Neutrophil (primary cell): ENCODE data around the gene GALNS.
"Not testable (repeated sequence)": the region's sequence is repeated elsewhere in the genome, so short reads cannot be mapped to it uniquely, and the experiment has no call there.

Experiments used
- H3K27ac ChIP-seq: fragments of 200-600 bp; sonication (generic); 2 replicates; pipeline ENCODE4 v1.5.1; 2016; ENCODE audit warnings: mild to moderate bottlenecking, moderate library complexity
- H3K27me3 ChIP-seq: fragments of 200-600 bp; sonication (generic); 2 replicates; pipeline ENCODE4 v1.6.0; 2016; ENCODE audit warnings: mild to moderate bottlenecking
- H3K36me3 ChIP-seq: fragments of 200-600 bp; sonication (generic); 2 replicates; pipeline ENCODE4 v1.5.1; 2017
- H3K4me1 ChIP-seq, 2 experiments: fragments of 200-600 bp in 1 of 2; sonication (generic) in 1 of 2; 1 replicate in 1 of 2; 2 replicates in 1 of 2; pipeline versions ENCODE4 v1.5.1 to v1.6.1; 2013 to 2016; ENCODE audit warnings: low read depth in 1 of 2, low read length in 1 of 2, mild to moderate bottlenecking in 1 of 2, moderate library complexity in 1 of 2; ENCODE audit not compliant: control insufficient read depth in 1 of 2, insufficient read depth in 1 of 2
- H3K4me3 ChIP-seq, 2 experiments: fragments of 200-600 bp in 1 of 2; sonication (generic) in 1 of 2; 1 replicate in 1 of 2; 2 replicates in 1 of 2; pipeline ENCODE4 v1.5.1; 2013 to 2016; ENCODE audit warnings: low read depth in 1 of 2, low read length in 1 of 2, mild to moderate bottlenecking in 1 of 2, moderate library complexity in 1 of 2
- H3K9me3 ChIP-seq: fragments of 200-600 bp; sonication (generic); 2 replicates; pipeline ENCODE4 v1.5.1; 2016
- TF ChIP-seq, protein P1 (sequence below): fragments of 200-600 bp; sonication (generic); IDR thresholded peaks from 2 replicates; pipeline ENCODE4 v1.5.1; 2016; ENCODE audit warnings: antibody characterized with exemption

Gene GALNS

DNA sequence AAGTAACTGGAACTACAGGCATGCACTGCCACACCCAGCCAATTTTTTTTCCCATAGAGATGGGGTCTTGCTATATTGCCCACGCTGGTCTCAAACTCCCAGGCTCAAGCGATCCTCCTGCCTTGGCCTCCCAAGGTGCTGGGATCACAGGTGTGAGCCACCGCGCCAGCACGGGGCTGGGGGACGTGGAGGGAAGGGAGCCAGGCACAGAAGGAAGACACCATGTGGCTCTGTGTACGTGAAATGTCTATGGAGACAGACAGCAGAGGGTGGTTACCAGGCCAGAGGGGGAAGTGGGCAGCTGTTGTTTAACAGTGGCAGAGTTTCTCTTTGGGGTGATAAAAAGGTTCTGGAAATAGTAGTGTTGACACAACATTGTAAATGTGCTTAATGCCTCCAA, 67.2 kb downstream of the GALNS start:
- Histone ChIP-seq H3K27ac (peak overlapping the region; percentile 91), H3K9me3 (no peaks in the 10 kb centered on the region), H3K4me3 (peak overlapping the region in 1 of 2 experiments; percentile 56), H3K27me3 (peaks cover under 1% of the 10 kb centered on the region), H3K36me3 (no peaks in the 10 kb centered on the region), H3K4me1 (peaks cover 55 to 60% of the 10 kb centered on the region in 2 experiments)
- TF ChIP-seq, protein P1, sequence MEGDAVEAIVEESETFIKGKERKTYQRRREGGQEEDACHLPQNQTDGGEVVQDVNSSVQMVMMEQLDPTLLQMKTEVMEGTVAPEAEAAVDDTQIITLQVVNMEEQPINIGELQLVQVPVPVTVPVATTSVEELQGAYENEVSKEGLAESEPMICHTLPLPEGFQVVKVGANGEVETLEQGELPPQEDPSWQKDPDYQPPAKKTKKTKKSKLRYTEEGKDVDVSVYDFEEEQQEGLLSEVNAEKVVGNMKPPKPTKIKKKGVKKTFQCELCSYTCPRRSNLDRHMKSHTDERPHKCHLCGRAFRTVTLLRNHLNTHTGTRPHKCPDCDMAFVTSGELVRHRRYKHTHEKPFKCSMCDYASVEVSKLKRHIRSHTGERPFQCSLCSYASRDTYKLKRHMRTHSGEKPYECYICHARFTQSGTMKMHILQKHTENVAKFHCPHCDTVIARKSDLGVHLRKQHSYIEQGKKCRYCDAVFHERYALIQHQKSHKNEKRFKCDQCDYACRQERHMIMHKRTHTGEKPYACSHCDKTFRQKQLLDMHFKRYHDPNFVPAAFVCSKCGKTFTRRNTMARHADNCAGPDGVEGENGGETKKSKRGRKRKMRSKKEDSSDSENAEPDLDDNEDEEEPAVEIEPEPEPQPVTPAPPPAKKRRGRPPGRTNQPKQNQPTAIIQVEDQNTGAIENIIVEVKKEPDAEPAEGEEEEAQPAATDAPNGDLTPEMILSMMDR = no peak

DNA sequence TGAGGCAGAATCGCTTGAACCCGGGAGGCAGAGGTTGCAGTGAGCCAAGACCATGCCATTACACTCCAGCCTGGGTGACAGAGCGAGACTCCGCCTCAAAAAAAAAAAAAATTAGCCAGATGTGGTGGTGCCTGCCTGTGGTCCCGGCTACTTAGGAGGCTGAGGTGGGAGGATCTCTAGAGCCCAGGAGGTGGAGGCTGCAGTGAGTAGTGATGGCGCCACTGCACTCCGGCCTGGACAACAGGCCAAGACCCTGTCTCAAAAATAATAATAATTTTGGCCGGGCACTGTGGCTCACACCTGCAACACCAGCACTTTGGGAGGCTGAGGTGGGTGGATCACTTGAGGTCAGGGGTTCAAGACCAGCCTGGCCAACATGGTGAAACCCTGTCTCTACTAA, 68.0 kb downstream of the GALNS start:
- H3K4me1 ChIP-seq = peaks cover 55 to 60% of the 10 kb centered on the region in 2 experiments
- not testable (repeated sequence) for H3K9me3 ChIP-seq, H3K36me3 ChIP-seq, H3K27me3 ChIP-seq, H3K27ac ChIP-seq, H3K4me3 ChIP-seq

- Histone ChIP-seq H3K27ac (no peak overlapping the region), H3K4me1 (peaks cover 50 to 60% of the 10 kb centered on the region in 2 experiments), H3K4me3 (no peak overlapping the region), H3K27me3 (peaks cover 14% of the 10 kb centered on the region), H3K9me3 (no peaks in the 10 kb centered on the region), H3K36me3 (no peaks in the 10 kb centered on the region)
- TF ChIP-seq, protein P1 = no peak
These were observed 69.0 kb downstream of the GALNS start for GRCh38 chr16:88787579-88788314.

GRCh38 chr16:88785106-88785924, 71.4 kb downstream of the GALNS start, which contains the start of gene PIEZO1:
Gene PIEZO1 (minus strand): TSS chr16:88785220. CDS start chr16:88784964, 256 bp downstream.
- no peaks in the 10 kb centered on the region for H3K36me3 ChIP-seq
- no peaks in the 10 kb centered on the region for H3K9me3 ChIP-seq
- H3K27ac ChIP-seq = peak within 1 kb of the TSS; percentile 62
- peak within 1 kb of the TSS; percentile 69 to 74 for H3K4me3 ChIP-seq
- TF ChIP-seq, protein P1 = peak; percentile 88
- peaks cover 48 to 57% of the 10 kb centered on the region in 2 experiments for H3K4me1 ChIP-seq
- H3K27me3 ChIP-seq = peaks cover 14% of the 10 kb centered on the region

DNA sequence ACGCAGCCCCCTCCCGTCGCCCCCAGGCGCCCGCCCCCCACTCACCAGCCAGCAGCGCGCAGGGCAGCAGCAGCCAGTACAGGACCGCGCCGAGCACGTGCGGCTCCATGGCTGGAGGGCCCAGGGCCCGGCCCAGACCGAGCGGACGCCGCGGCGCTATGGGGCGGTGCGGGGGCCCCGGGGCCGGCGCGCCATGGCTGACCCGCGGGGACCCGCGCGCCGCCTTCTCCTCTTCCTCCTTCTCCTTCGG, 72.0 kb downstream of the GALNS start:
- H3K4me3 ChIP-seq = peak overlapping the region; percentile 69 to 74

More for the DNA sequence above, 72.0 kb downstream of the GALNS start:
- no peaks in the 10 kb centered on the region for H3K36me3 ChIP-seq
- peaks cover 14% of the 10 kb centered on the region for H3K27me3 ChIP-seq
- TF ChIP-seq, protein P1 = no peak
- H3K9me3 ChIP-seq = no peaks in the 10 kb centered on the region
- H3K27ac ChIP-seq = peak overlapping the region; percentile 62
- H3K4me1 ChIP-seq = peaks cover 47 to 51% of the 10 kb centered on the region in 2 experiments
